Measurements from ENCODE around the gene NTN1. TPM values are rescaled to one million over a fixed set of nuclear protein-coding genes. Genes with fewer than 3 reads are reported as not detected.
A peak's percentile ranks its signal among the peaks of the same experiment; 100 is the strongest.

The NTN1 gene
- total and polyA plus RNA-seq, 7 experiments from 2014 or later = 0.07 to 0.12 (median 0.11) TPM; not detected in 4

GRCh38 chr17:9240659-9241370 is 219.5 kb downstream of the NTN1 start:
- Histone ChIP-seq H3K4me1 (ENCODE audit: control insufficient read depth in 2 of 2, insufficient read depth in 2 of 2, low read length in 2 of 2) (peaks cover 4 to 9% of the 10 kb centered on the region in 2 donors), H3K9me3 (ENCODE audit: control insufficient read depth in 2 of 3, low read length in 3 of 3) (no peaks in the 10 kb centered on the region), H3K27me3 (ENCODE audit: control insufficient read depth in 2 of 2, insufficient read depth in 2 of 2, low read length in 2 of 2) (no peaks in the 10 kb centered on the region), H3K4me3 (ENCODE audit: low read length) (peak overlapping the region; percentile 55), H3K27ac (ENCODE audit: low read depth, low read length) (peak overlapping the region; percentile 62), H3K36me3 (ENCODE audit: control insufficient read depth in 2 of 3, insufficient read depth in 3 of 3, low read length in 3 of 3) (no peaks in the 10 kb centered on the region)
- peaks cover 0 to 1% (median 0%) of the 10 kb centered on the region in 5 donors for H3K36me3 Mint-ChIP-seq
- ATAC-seq (no peak), DNase-seq (no peak)
- H3K27me3 Mint-ChIP-seq = no peaks in the 10 kb centered on the region
- peaks cover 0 to under 1% (median 0%) of the 10 kb centered on the region in 11 donors for H3K9me3 Mint-ChIP-seq
- ChIA-PET CTCF (no interaction called here), POLR2A (no interaction called here)
- peak overlapping the region; percentile 55 to 83 (median 72) for H3K4me3 Mint-ChIP-seq
- intact Hi-C loops (cut with micrococcal nuclease) = no loop called here
- H3K27ac Mint-ChIP-seq = peak overlapping the region in 7 of 9 donors; percentile 8 to 72 (median 38)
- H3K4me1 Mint-ChIP-seq = peaks cover 0 to 12% (median 6%) of the 10 kb centered on the region in 7 donors

DNA sequence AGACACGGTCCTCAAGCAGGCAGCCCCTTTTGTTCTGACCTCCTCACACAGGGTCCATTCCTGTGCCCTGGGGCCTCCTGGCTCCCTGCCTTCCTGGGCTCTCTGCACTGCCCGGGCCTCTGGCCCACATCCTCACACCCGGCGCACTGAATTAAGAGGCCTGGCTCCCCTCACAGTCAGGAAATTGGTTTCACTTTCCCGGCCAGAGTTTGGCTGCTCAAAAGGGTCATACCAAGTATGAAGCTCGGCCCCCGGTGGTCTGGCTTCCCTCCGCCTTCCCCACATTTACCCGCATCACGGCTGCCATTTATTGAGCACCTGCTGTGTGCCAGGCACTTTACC is 220.0 kb downstream of the NTN1 start:
- Mint-ChIP-seq H3K27me3 (no peaks in the 10 kb centered on the region), H3K27ac (peak overlapping the region in 5 of 9 donors; percentile 25 to 72 (median 36)), H3K9me3 (no peaks in the 10 kb centered on the region), H3K36me3 (peaks cover 0 to 4% (median 0%) of the 10 kb centered on the region in 5 donors), H3K4me3 (peak overlapping the region in 8 of 10 donors; percentile 23 to 83 (median 72)), H3K4me1 (peaks cover 0 to 12% (median 6%) of the 10 kb centered on the region in 7 donors)
- ChIA-PET POLR2A (no interaction called here), CTCF (no interaction called here)
- DNase-seq (no peak), ATAC-seq (no peak)
- H3K9me3 ChIP-seq (ENCODE audit: control insufficient read depth in 2 of 3, low read length in 3 of 3) = no peaks in the 10 kb centered on the region
- no peaks in the 10 kb centered on the region for H3K36me3 ChIP-seq (ENCODE audit: control insufficient read depth in 2 of 3, insufficient read depth in 3 of 3, low read length in 3 of 3)
- H3K4me1 ChIP-seq (ENCODE audit: control insufficient read depth in 2 of 2, insufficient read depth in 2 of 2, low read length in 2 of 2) = peaks cover 4 to 9% of the 10 kb centered on the region in 2 donors
- H3K4me3 ChIP-seq (ENCODE audit: low read length) = no peak overlapping the region
- H3K27me3 ChIP-seq (ENCODE audit: control insufficient read depth in 2 of 2, insufficient read depth in 2 of 2, low read length in 2 of 2) = no peaks in the 10 kb centered on the region
- H3K27ac ChIP-seq (ENCODE audit: low read depth, low read length) = no peak overlapping the region
- intact Hi-C loops (cut with micrococcal nuclease) = no loop called here

GRCh38 chr17:9241774-9242496 is 220.6 kb downstream of the NTN1 start:
- Mint-ChIP-seq H3K4me1 (peaks cover 0 to 12% (median 6%) of the 10 kb centered on the region in 7 donors), H3K27ac (peak overlapping the region in 5 of 9 donors; percentile 21 to 72 (median 38)), H3K27me3 (no peaks in the 10 kb centered on the region), H3K9me3 (no peaks in the 10 kb centered on the region), H3K4me3 (peak overlapping the region in 7 of 10 donors; percentile 34 to 83 (median 71)), H3K36me3 (peaks cover 0 to 4% (median 0%) of the 10 kb centered on the region in 5 donors)
- Histone ChIP-seq H3K9me3 (ENCODE audit: control insufficient read depth in 2 of 3, low read length in 3 of 3) (no peaks in the 10 kb centered on the region), H3K4me3 (ENCODE audit: low read length) (no peak overlapping the region), H3K4me1 (ENCODE audit: control insufficient read depth in 2 of 2, insufficient read depth in 2 of 2, low read length in 2 of 2) (peaks cover 4 to 9% of the 10 kb centered on the region in 2 donors), H3K36me3 (ENCODE audit: control insufficient read depth in 2 of 3, insufficient read depth in 3 of 3, low read length in 3 of 3) (no peaks in the 10 kb centered on the region), H3K27me3 (ENCODE audit: control insufficient read depth in 2 of 2, insufficient read depth in 2 of 2, low read length in 2 of 2) (no peaks in the 10 kb centered on the region), H3K27ac (ENCODE audit: low read depth, low read length) (no peak overlapping the region)
- intact Hi-C loops (cut with micrococcal nuclease) = no loop called here
- ChIA-PET CTCF (no interaction called here), POLR2A (no interaction called here)
- no peak for DNase-seq
- ATAC-seq = no peak

- no peaks in the 10 kb centered on the region for H3K36me3 ChIP-seq (ENCODE audit: control insufficient read depth in 2 of 3, insufficient read depth in 3 of 3, low read length in 3 of 3)
- CTCF ChIA-PET = no interaction called here
- no peaks in the 10 kb centered on the region for H3K27me3 Mint-ChIP-seq
- DNase-seq = no peak
- no peak overlapping the region for H3K4me3 Mint-ChIP-seq
- POLR2A ChIA-PET = no interaction called here
- no peak overlapping the region for H3K4me3 ChIP-seq (ENCODE audit: low read length)
- no peak overlapping the region for H3K27ac Mint-ChIP-seq
- H3K36me3 Mint-ChIP-seq = peaks cover 0 to 4% (median 0%) of the 10 kb centered on the region in 5 donors
- no peaks in the 10 kb centered on the region for H3K9me3 ChIP-seq (ENCODE audit: control insufficient read depth in 2 of 3, low read length in 3 of 3)
- H3K4me1 Mint-ChIP-seq = peaks cover 0 to 12% (median 6%) of the 10 kb centered on the region in 7 donors
- intact Hi-C loops (cut with micrococcal nuclease) = no loop called here
- peaks cover 4 to 9% of the 10 kb centered on the region in 2 donors for H3K4me1 ChIP-seq (ENCODE audit: control insufficient read depth in 2 of 2, insufficient read depth in 2 of 2, low read length in 2 of 2)
- H3K27ac ChIP-seq (ENCODE audit: low read depth, low read length) = no peak overlapping the region
- H3K27me3 ChIP-seq (ENCODE audit: control insufficient read depth in 2 of 2, insufficient read depth in 2 of 2, low read length in 2 of 2) = no peaks in the 10 kb centered on the region
- no peaks in the 10 kb centered on the region for H3K9me3 Mint-ChIP-seq
- no peak for ATAC-seq
These were observed 221.2 kb downstream of the NTN1 start for GRCh38 chr17:9242497-9242881.

- CTCF ChIA-PET = no interaction called here
- ATAC-seq = no peak
These were observed 221.7 kb downstream of the NTN1 start for GRCh38 chr17:9242983-9243382.

GRCh38 chr17:9244066-9245052 is 223.0 kb downstream of the NTN1 start:
- ATAC-seq (no peak), DNase-seq (no peak)
- peaks cover 2 to 3% of the 10 kb centered on the region in 2 donors for H3K4me1 ChIP-seq (ENCODE audit: control insufficient read depth in 2 of 2, insufficient read depth in 2 of 2, low read length in 2 of 2)
- peaks cover 0 to 8% (median 0%) of the 10 kb centered on the region in 7 donors for H3K4me1 Mint-ChIP-seq
- POLR2A ChIA-PET = no interaction called here
- H3K27me3 Mint-ChIP-seq = no peaks in the 10 kb centered on the region
- no peaks in the 10 kb centered on the region for H3K9me3 ChIP-seq (ENCODE audit: control insufficient read depth in 2 of 3, low read length in 3 of 3)
- H3K9me3 Mint-ChIP-seq = no peaks in the 10 kb centered on the region
- peak overlapping the region in 1 of 9 donors; percentile 38 for H3K27ac Mint-ChIP-seq
- H3K4me3 ChIP-seq (ENCODE audit: low read length) = no peak overlapping the region
- H3K27me3 ChIP-seq (ENCODE audit: control insufficient read depth in 2 of 2, insufficient read depth in 2 of 2, low read length in 2 of 2) = no peaks in the 10 kb centered on the region
- CTCF ChIA-PET = no interaction called here
- H3K27ac ChIP-seq (ENCODE audit: low read depth, low read length) = no peak overlapping the region
- H3K4me3 Mint-ChIP-seq = no peak overlapping the region
- intact Hi-C loops (cut with micrococcal nuclease) = no loop called here
- H3K36me3 Mint-ChIP-seq = peaks cover 0 to 12% (median 0%) of the 10 kb centered on the region in 5 donors
- peaks cover 0 to 10% (median 0%) of the 10 kb centered on the region in 3 experiments for H3K36me3 ChIP-seq (ENCODE audit: control insufficient read depth in 2 of 3, insufficient read depth in 3 of 3, low read length in 3 of 3)

More at GRCh38 chr17:9242983-9243382, 221.7 kb downstream of the NTN1 start:
- H3K4me1 Mint-ChIP-seq = peaks cover 0 to 12% (median 6%) of the 10 kb centered on the region in 7 donors
- POLR2A ChIA-PET = no interaction called here
- no peaks in the 10 kb centered on the region for H3K9me3 ChIP-seq (ENCODE audit: control insufficient read depth in 2 of 3, low read length in 3 of 3)
- no peaks in the 10 kb centered on the region for H3K27me3 Mint-ChIP-seq
- H3K27me3 ChIP-seq (ENCODE audit: control insufficient read depth in 2 of 2, insufficient read depth in 2 of 2, low read length in 2 of 2) = no peaks in the 10 kb centered on the region
- peaks cover 0 to 2% (median 0%) of the 10 kb centered on the region in 3 experiments for H3K36me3 ChIP-seq (ENCODE audit: control insufficient read depth in 2 of 3, insufficient read depth in 3 of 3, low read length in 3 of 3)
- H3K36me3 Mint-ChIP-seq = peaks cover 0 to 4% (median 0%) of the 10 kb centered on the region in 5 donors
- no peak overlapping the region for H3K4me3 ChIP-seq (ENCODE audit: low read length)
- DNase-seq = no peak
- peaks cover 4 to 9% of the 10 kb centered on the region in 2 donors for H3K4me1 ChIP-seq (ENCODE audit: control insufficient read depth in 2 of 2, insufficient read depth in 2 of 2, low read length in 2 of 2)
- intact Hi-C loops (cut with micrococcal nuclease) = no loop called here
- H3K27ac Mint-ChIP-seq = no peak overlapping the region
- H3K27ac ChIP-seq (ENCODE audit: low read depth, low read length) = no peak overlapping the region
- no peaks in the 10 kb centered on the region for H3K9me3 Mint-ChIP-seq
- H3K4me3 Mint-ChIP-seq = no peak overlapping the region

All from naive thymus-derived CD4-positive, alpha-beta T cell (primary cell).